GM21360 (cell line): ENCODE results near the gene AXIN1.
A peak's percentile ranks its signal among the peaks of the same experiment; 100 is the strongest.
"Not testable (repeated sequence)": the region's sequence is repeated elsewhere in the genome, so short reads cannot be mapped to it uniquely, and the experiment has no call there.

ENCODE experiments used
- ATAC-seq: cut with Tn5 transposase; IDR thresholded peaks from one replicate; pipeline ENCODE4 v1.9.1; 2021; ENCODE audit warnings: mild to moderate bottlenecking, moderate library complexity; ENCODE audit not compliant: unreplicated experiment

AXIN1 gene

DNA sequence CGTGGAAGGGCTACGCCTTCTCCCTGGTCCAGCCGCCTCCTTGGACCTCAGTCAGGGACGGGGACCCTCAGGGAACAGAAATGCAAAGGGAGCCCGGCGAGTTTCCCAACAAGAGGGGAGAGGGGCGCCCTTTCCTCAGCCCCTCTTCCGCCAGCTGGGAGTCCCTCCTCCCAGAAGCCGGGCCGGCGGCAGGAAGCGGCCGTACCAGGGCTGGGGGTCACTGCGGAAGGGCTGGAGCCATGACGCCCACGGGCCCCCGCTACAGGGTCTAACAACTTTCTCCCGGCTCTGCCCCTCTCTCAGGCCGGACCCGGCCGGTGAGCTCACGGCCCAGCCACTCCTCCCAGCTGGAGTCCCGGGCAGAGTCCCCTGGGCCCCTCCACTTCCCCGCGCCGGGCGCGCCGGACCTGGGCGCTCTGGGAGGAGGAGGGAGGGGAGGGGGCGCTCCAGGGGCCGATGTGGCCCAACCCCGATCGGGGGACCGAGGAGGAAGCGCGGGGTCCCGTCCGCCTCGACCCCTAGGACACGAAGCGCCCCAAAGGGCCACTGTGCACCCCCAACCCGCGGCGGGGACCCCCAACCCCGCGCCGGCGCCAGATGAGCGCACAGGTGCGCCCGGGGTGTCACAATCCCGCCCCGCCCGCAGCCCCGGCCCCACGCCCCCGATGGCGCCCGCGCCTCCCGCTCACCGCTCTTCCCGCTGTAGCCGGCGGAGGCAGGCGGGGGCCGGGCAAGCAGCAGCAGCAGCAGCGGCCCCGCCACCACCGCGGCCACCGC, 28.7 kb upstream of the AXIN1 start:
- peak; percentile 7 for ATAC-seq

GRCh38 chr16:380762-381011, 28.2 kb upstream of the AXIN1 start:
- ATAC-seq: no peak

- ATAC-seq: no peak
These were observed 27.6 kb upstream of the AXIN1 start for GRCh38 chr16:379961-380761.

- no peak for ATAC-seq
These were observed 26.8 kb upstream of the AXIN1 start for GRCh38 chr16:379183-379960.

DNA sequence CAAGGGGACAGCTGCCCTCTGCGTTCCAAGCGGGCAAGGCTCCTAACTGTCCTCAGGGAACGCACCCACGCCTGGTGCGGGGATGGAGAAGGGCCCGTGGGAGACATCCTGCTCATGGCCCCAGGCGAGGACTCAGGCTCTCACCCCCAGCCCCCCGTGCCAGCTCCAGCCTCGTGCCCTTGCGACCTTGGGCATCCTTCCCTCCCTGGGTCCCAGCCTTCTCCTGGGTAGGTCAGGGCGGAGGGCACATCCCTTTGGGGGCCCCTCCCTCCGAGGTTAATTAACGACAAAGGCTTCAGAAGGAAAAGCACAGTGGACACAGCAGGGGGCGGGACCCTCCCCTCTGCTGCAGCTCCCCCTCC, 26.3 kb upstream of the AXIN1 start:
- ATAC-seq: no peak

DNA sequence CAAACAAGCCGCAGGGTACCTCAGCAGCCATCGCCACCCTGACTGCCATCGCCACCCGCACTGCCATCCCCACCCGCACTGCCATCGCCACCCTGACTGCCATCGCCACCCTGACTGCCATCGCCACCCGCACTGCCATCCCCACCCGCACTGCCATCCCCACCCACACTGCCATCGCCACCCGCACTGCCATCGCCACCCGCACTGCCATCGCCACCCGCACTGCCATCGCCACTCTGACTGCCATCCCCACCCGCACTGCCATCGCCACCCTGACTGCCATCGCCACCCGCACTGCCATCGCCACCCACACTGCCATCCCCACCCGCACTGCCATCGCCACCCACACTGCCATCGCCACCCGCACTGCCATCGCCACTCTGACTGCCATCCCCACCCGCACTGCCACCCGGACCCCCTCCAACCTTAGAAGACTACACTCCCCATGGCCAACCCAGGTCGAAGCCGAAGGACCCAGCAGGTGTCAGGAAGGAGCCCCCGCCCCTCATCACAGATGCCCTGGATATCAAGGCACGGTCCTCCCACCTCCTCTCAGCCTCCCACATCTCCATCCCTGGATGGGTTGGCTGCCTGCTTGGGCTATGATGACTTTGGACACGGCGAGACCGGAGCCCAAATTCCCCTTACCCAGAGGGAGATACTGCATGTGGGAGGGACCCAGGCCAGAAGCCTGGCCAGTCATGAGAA, 25.7 kb upstream of the AXIN1 start:
- not testable (repeated sequence) for ATAC-seq

DNA sequence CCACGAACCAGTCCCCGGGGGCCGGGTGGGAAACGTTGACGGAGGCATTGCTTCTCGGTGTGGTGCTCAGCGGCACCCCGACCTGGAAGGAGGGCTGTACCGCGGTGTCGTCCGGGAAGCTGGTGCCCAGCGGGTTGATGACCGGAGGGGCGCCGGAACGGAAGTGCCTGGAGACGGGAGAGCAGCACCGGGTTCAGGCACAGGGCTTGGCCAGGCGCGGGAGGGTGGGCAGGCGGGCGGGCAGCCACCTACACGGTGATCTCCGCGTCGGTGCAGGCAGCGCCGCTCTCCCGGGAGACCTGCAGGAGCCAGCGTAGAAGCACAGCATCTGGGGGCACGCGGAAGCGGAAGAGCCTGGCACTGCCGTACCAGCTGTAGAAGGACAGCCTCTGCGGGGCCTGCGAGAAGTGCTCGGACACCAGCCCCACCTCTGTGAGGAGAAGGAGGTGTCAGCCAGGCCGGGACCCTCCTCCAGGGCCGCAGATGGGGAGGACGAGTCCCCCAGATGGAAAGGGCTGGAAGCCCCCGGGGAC, 25.0 kb upstream of the AXIN1 start:
- no peak for ATAC-seq

GRCh38 chr16:376817-377418, 24.4 kb upstream of the AXIN1 start:
- no peak for ATAC-seq

- no peak for ATAC-seq
These were observed 23.6 kb upstream of the AXIN1 start for GRCh38 chr16:375927-376816.

DNA sequence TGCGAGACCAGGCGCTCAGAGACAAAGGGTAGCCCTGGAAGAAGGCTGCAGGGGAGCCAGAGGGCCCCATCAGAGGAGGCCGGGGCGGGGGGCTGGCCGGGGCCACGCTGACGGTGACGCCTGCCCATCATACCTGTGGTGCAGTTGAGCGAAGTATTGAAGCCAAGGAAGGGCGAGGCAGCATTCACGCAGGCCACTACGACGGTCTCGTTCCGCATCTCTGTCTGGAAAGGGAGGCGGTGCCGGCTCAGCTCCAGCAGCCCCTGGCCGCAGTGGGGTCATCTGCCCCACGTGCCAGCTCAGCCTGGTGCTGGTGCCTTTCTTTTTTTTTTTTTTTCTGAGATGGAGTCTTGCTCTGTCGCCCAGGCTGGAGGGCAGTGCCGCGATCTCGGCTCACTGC, 22.7 kb upstream of the AXIN1 start:
- no peak for ATAC-seq

GRCh38 chr16:374616-374926, 22.0 kb upstream of the AXIN1 start:
- no peak for ATAC-seq

GRCh38 chr16:373848-374615, 21.5 kb upstream of the AXIN1 start:
- ATAC-seq: no peak

DNA sequence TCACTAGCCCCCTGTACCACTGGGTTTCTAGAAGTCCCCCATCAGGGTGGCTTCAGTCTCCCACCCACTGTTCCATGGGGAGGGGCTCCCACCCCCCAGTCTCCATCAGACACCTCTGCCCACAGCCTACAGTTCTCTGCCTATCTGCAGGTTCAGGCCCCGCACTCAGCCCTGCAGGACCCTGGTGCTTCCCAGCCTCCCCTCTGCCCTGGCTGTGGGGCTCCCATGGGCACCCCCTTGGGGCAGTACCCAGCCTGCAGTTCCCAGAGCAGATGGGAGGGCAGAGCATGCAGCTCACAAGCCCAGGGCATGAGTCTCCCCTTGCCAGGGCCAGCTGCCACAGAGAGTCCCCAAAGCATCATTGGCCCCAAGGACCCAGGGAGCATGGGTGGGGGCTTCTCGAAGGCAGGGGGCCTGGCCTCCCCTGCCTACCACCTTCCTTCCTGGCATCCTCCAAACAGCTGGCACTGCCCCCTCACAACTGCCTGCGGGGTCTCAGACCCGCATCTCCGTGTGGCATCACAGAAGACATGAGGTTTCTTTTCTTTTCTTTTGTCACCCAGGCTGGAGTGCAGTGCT, 20.6 kb upstream of the AXIN1 start:
- no peak for ATAC-seq

DNA sequence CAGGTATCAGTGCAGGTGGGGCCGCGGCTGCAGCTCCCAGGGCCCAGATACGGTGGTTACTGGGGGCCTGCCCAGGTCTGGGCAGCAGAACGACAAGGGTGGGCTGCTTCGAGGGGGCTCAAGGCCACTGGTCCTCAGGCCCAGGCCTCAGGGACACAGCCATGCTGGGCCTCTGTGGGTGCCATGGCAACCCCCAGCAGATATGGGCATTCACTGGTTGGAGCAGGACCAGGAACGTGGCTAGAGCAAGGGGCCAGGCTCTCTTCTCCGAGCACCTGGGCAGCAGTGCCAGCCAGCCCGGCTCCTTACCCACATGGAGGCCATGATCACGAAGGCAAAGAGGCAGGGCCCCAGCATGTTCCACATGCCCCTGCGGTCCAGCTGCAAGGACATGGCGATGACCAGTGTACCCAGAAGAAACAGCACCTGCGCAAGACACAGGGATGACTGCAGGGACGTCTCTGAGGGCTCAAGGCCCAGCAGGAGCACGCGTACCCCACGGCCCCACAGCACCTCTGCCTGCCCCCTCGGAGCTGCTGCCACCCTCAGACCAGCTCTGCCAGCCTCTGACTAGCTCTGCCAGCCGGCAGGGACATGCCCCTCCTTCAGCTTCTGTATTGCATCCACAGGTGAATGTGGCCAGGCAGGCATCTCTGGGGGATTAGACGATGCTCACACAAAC, 19.9 kb upstream of the AXIN1 start:
- ATAC-seq: no peak

DNA sequence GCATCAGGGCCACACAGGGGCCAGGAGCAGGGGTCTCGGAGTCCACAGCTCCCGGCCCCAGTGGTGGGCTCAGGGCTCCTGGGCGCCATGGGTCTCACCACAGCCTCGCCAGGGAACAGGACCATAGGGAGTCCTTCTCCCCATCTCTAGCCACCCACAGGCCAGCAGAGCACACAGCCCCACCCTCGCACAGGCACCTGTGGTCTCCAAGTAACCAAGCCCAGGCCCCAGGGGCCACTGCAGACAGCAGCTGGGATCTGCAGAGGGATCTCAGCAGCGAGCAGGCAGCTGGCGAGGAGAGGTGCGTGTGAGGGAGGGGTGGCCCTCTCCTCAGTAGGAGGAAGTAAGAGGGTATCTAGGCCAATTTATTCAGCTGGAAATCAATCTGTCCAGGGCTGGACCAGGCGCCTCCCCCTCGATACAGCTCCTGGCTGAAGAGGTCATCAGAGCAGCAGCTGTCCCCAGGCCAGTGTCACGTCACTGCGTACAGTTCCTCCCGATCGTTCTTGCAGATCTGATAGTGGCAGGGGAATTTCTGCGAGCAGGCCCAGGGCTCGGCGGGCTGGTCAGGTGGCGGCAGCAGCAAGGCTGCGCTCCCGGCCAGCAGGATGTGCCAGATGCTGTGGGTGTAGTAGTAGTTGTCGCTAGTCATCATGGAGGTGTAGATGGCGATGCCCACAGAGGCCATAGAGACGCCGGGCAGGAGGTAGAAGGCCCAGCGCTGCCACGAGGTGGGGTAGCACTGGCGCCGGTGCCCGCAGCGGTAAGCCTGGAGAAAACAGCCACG, 19.2 kb upstream of the AXIN1 start:
- no peak for ATAC-seq

DNA sequence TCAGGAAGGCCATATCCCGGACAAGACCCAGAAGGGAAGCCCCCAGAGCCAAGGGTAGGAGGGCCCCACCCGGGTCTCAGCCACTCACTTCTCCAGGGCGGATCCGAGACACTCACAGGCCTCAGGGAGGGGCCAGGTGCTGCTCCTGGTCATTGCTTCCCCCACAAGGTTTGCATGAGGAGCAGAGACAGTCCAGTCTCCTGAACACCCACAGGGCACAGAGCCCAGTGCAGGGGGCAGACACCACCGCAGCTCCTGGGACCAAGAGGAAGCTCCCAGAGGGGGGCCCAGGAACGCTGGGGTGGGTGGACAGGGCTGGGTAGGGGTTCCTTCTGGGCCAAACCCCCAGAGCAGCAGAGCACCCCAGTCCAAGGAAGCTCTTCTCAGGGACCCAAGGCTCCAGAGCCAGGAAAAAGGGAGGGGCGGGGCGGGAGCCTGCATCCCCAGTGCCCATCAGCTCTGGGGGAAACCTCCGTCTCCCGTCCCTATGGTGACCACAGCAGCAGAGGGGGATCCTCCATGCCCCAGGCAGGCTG, 18.5 kb upstream of the AXIN1 start:
- ATAC-seq: no peak

DNA sequence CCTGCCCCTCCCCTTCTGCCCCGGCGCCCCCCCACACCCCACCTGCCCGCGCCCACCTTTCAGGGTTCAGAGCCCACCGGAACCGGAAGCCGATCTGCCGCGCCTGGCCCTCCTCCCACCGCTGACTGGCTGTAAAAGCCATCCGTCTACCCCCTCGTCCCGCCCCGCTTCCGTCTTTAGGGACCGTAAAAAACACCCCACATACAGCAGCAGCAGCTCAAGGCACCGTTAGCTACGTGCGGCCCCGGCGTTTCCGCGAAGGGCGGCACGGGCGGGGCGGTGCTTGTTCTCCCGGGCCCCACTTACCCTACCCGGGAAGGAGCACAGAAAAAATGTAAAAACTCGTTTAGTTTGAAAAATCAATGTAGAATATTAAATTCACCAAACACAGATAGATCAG, 17.9 kb upstream of the AXIN1 start, which contains the start of gene MRPL28:
Gene MRPL28 (minus strand): TSS at position 96 of the 400 bp plus-strand sequence. CDS start 320 bp downstream, outside the sequence.
- ATAC-seq: no peak
